Activated T-cell treated with anti-CD3 and anti-CD28 coated beads for 4 hours (primary cell): ENCODE results near the gene PTPRCAP.
"Not testable (repeated sequence)": the region's sequence is repeated elsewhere in the genome, so short reads cannot be mapped to it uniquely, and the experiment has no call there.

ENCODE experiments used
- DNase-seq: peaks from one replicate; pipeline ENCODE4 v3.0.0-alpha.2; 2020

Gene PTPRCAP

GRCh38 chr11:67437082-67437808 is at the start of gene PTPRCAP:
PTPRCAP (minus strand) TSS chr11:67437682; CDS start chr11:67437619, 63 bp downstream.
- peak; percentile 66 for DNase-seq

GRCh38 chr11:67486481-67487195 is 49.2 kb upstream of the PTPRCAP start:
- no peak for DNase-seq

- not testable (repeated sequence) for DNase-seq
Observed at GRCh38 chr11:67485873-67486361, 48.4 kb upstream of the PTPRCAP start.

GRCh38 chr11:67484847-67485311 is 47.4 kb upstream of the PTPRCAP start:
- no peak for DNase-seq

- DNase-seq = no peak
Observed at GRCh38 chr11:67483831-67484665, 46.6 kb upstream of the PTPRCAP start.

GRCh38 chr11:67482827-67483798 is 45.6 kb upstream of the PTPRCAP start, which contains the start of gene AIP:
AIP (plus strand) TSS chr11:67483026; CDS start chr11:67483159, 133 bp downstream.
- DNase-seq = peak; percentile 94

GRCh38 chr11:67482275-67482826 is 44.9 kb upstream of the PTPRCAP start:
- no peak for DNase-seq

GRCh38 chr11:67477344-67478050 is 40.0 kb upstream of the PTPRCAP start:
- not testable (repeated sequence) for DNase-seq

- DNase-seq = not testable (repeated sequence)
Observed at GRCh38 chr11:67476692-67477091, 39.2 kb upstream of the PTPRCAP start.

- no peak for DNase-seq
Observed at GRCh38 chr11:67472882-67473281, 35.4 kb upstream of the PTPRCAP start.

GRCh38 chr11:67470337-67471002 is 33.0 kb upstream of the PTPRCAP start:
- DNase-seq = no peak

- DNase-seq = no peak
Observed at GRCh38 chr11:67469508-67469811, 32.0 kb upstream of the PTPRCAP start.

GRCh38 chr11:67468759-67469507 is 31.5 kb upstream of the PTPRCAP start, which contains the start of gene TMEM134:
TMEM134 (minus strand) TSS chr11:67469251; CDS start chr11:67469192, 59 bp downstream.
- DNase-seq = peak; percentile 88

GRCh38 chr11:67468456-67468758 is 30.9 kb upstream of the PTPRCAP start:
- no peak for DNase-seq

GRCh38 chr11:67468056-67468455 is 30.6 kb upstream of the PTPRCAP start:
- no peak for DNase-seq

- no peak for DNase-seq
Observed at GRCh38 chr11:67466962-67467771, 29.7 kb upstream of the PTPRCAP start.

GRCh38 chr11:67466367-67466766 is 28.9 kb upstream of the PTPRCAP start:
- no peak for DNase-seq

- DNase-seq = not testable (repeated sequence)
Observed at GRCh38 chr11:67465530-67465929, 28.0 kb upstream of the PTPRCAP start.

- DNase-seq = no peak
Observed at GRCh38 chr11:67465189-67465510, 27.7 kb upstream of the PTPRCAP start.
